WTC11 (cell line): ENCODE measurements around the gene ALK. TPM values are rescaled to one million over a fixed set of nuclear protein-coding genes. Genes with fewer than 3 reads are reported as not detected.

Experiments used
- ATAC-seq: fragments of 200-7000 bp; cut with Tn5 transposase; 2 replicates; pipeline ENCODE4 v1.10.0; 2021; ENCODE audit warnings: mild to moderate bottlenecking, moderate library complexity
- CTCF ChIA-PET: fragments of 300-600 bp; sonication (Branson Sonifier 250); formaldehyde crosslinking; loops from one replicate; lab custom pipeline; 2021; ENCODE audit warnings: antibody characterized with exemption; lab: Charles Lee
- POLR2A ChIA-PET: fragments of 350-600 bp; sonication (Branson Sonifier 250); formaldehyde crosslinking; loops from one replicate; lab custom pipeline; 2021; ENCODE audit warnings: antibody characterized with exemption; lab: Charles Lee
- DNase-seq: peaks from one replicate; pipeline ENCODE4 v3.0.0; 2021; ENCODE audit warnings: low spot score
- H3K27ac Mint-ChIP-seq: 2 replicates; pipeline ENCODE4 v1.8.0; 2021; ENCODE audit warnings: mixed read lengths
- H3K27me3 Mint-ChIP-seq: 2 replicates; pipeline ENCODE4 v1.8.0; 2021; ENCODE audit warnings: low read depth, mild to moderate bottlenecking, moderate library complexity, mixed read lengths
- H3K36me3 Mint-ChIP-seq: 2 replicates; pipeline ENCODE4 v1.8.0; 2021; ENCODE audit warnings: mixed read lengths
- H3K4me1 Mint-ChIP-seq: 2 replicates; pipeline ENCODE4 v1.8.0; 2022; ENCODE audit warnings: mixed read lengths
- H3K4me3 Mint-ChIP-seq: 2 replicates; pipeline ENCODE4 v1.8.0; 2021; ENCODE audit warnings: mild to moderate bottlenecking, moderate library complexity, mixed read lengths
- H3K9me3 Mint-ChIP-seq: 2 replicates; pipeline ENCODE4 v1.8.0; 2021; ENCODE audit warnings: mixed read lengths
- EMX1 ChIP-seq: fragments of 250-450 bp; sonication (Bioruptor Pico); IDR thresholded peaks from 2 replicates; pipeline ENCODE4 v1.8.0; 2021; ENCODE audit warnings: mild to moderate bottlenecking
- KAT7 ChIP-seq: sonication (generic); formaldehyde crosslinking; IDR thresholded peaks from 2 replicates; pipeline ENCODE4 v1.8.1; 2023; ENCODE audit warnings: missing genetic modification reagents, mild to moderate bottlenecking, borderline replicate concordance
- NFATC4 ChIP-seq: fragments of 250-450 bp; sonication (Bioruptor Pico); IDR thresholded peaks from 2 replicates; pipeline ENCODE4 v1.9.0; 2021; ENCODE audit warnings: mild to moderate bottlenecking
- NR1H2 ChIP-seq: sonication (generic); formaldehyde crosslinking; IDR thresholded peaks from 2 replicates; pipeline ENCODE4 v1.9.0; 2021; ENCODE audit warnings: mild to moderate bottlenecking, moderate library complexity, missing genetic modification reagents
- RELA ChIP-seq: sonication (generic); formaldehyde crosslinking; IDR thresholded peaks from 2 replicates; pipeline ENCODE4 v1.8.1; 2022; ENCODE audit warnings: missing genetic modification reagents, mild to moderate bottlenecking, borderline replicate concordance
- SMAD4 ChIP-seq: sonication (generic); formaldehyde crosslinking; IDR thresholded peaks from 2 replicates; pipeline ENCODE4 v1.8.0; 2022; ENCODE audit warnings: mild to moderate bottlenecking, missing genetic modification reagents
- ZNF396 ChIP-seq: fragments of 250-450 bp; sonication (Bioruptor Pico); IDR thresholded peaks from 2 replicates; pipeline ENCODE4 v1.8.0; 2021; ENCODE audit warnings: mild to moderate bottlenecking, moderate library complexity, borderline replicate concordance
- total RNA-seq: library from RNA; stranded (reverse); gene quantifications from 3 replicates; pipeline ENCODE4 v1.2.3, GENCODE V29; 2021
- TF ChIP-seq, protein P1 (sequence below): sonication (generic); formaldehyde crosslinking; IDR thresholded peaks from 2 replicates; pipeline ENCODE4 v1.8.1; 2022; ENCODE audit warnings: low read depth, mild to moderate bottlenecking, moderate library complexity, missing genetic modification reagents, borderline replicate concordance
- TF ChIP-seq, protein P2 (sequence below): sonication (generic); formaldehyde crosslinking; conservative IDR thresholded peaks from 2 replicates; pipeline ENCODE4 v1.8.1; 2023; ENCODE audit warnings: mild to moderate bottlenecking, low read depth, missing genetic modification reagents, moderate library complexity
- TF ChIP-seq, protein P3 (sequence below): sonication (generic); formaldehyde crosslinking; IDR thresholded peaks from 2 replicates; pipeline ENCODE4 v1.8.0; 2022; ENCODE audit warnings: mild to moderate bottlenecking, missing genetic modification reagents
- TF ChIP-seq, protein P4 (sequence below): sonication (generic); formaldehyde crosslinking; IDR thresholded peaks from 2 replicates; pipeline ENCODE4 v1.8.1; 2023; ENCODE audit warnings: mild to moderate bottlenecking, missing genetic modification reagents, moderate library complexity
- TF ChIP-seq, protein P5 (sequence below): fragments of 250-450 bp; sonication (Bioruptor Pico); IDR thresholded peaks from 2 replicates; pipeline ENCODE4 v1.9.0; 2021; ENCODE audit warnings: mild to moderate bottlenecking, borderline replicate concordance
- TF ChIP-seq, protein P6 (sequence below): fragments of 250-450 bp; sonication (Bioruptor Pico); IDR thresholded peaks from 2 replicates; pipeline ENCODE4 v1.9.0; 2021; ENCODE audit warnings: mild to moderate bottlenecking
- TF ChIP-seq, protein P7 (sequence below): sonication (generic); formaldehyde crosslinking; IDR thresholded peaks from 2 replicates; pipeline ENCODE4 v1.8.1; 2023; ENCODE audit warnings: mild to moderate bottlenecking, missing genetic modification reagents

ALK gene
- total RNA-seq, 1 experiment from 2014 or later: not detected

DNA sequence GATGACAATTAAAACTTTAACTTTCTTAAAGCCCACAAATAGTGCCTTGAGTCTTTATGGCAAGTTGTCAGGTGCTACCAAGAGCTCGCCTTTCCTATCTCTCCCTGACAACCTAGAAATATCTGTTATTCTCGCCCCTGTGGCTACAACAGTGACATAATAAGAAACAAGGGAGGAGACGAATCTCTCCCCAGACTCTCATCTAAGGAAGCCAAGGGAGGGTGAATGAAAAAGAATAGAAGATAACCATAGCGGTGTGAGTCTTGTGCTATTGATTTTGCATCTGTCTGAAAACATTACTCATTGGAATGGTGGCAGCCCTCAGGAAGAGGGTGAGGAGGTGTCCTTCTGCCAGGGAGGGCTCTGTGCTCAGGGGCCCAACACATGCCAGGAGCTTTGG is 114.3 kb downstream of the ALK start:
- no peaks in the 10 kb centered on the region for H3K27me3 Mint-ChIP-seq
- ChIA-PET POLR2A (no interaction called here), CTCF (no interaction called here)
- H3K36me3 Mint-ChIP-seq: no peaks in the 10 kb centered on the region
- H3K27ac Mint-ChIP-seq: no peak overlapping the region
- H3K9me3 Mint-ChIP-seq: peaks cover 6% of the 10 kb centered on the region
- H3K4me3 Mint-ChIP-seq: no peak overlapping the region
- TF ChIP-seq EMX1 (no peak), NFATC4 (CRISPR knock-in tag) (no peak), KAT7 (CRISPR knock-in tag) (no peak), SMAD4 (CRISPR knock-in tag) (no peak), RELA (CRISPR knock-in tag) (no peak), ZNF396 (no peak), NR1H2 (CRISPR knock-in tag) (no peak)
- TF ChIP-seq, protein P1, sequence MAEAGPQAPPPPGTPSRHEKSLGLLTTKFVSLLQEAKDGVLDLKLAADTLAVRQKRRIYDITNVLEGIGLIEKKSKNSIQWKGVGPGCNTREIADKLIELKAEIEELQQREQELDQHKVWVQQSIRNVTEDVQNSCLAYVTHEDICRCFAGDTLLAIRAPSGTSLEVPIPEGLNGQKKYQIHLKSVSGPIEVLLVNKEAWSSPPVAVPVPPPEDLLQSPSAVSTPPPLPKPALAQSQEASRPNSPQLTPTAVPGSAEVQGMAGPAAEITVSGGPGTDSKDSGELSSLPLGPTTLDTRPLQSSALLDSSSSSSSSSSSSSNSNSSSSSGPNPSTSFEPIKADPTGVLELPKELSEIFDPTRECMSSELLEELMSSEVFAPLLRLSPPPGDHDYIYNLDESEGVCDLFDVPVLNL (CRISPR knock-in tag): no peak
- TF ChIP-seq, protein P2, sequence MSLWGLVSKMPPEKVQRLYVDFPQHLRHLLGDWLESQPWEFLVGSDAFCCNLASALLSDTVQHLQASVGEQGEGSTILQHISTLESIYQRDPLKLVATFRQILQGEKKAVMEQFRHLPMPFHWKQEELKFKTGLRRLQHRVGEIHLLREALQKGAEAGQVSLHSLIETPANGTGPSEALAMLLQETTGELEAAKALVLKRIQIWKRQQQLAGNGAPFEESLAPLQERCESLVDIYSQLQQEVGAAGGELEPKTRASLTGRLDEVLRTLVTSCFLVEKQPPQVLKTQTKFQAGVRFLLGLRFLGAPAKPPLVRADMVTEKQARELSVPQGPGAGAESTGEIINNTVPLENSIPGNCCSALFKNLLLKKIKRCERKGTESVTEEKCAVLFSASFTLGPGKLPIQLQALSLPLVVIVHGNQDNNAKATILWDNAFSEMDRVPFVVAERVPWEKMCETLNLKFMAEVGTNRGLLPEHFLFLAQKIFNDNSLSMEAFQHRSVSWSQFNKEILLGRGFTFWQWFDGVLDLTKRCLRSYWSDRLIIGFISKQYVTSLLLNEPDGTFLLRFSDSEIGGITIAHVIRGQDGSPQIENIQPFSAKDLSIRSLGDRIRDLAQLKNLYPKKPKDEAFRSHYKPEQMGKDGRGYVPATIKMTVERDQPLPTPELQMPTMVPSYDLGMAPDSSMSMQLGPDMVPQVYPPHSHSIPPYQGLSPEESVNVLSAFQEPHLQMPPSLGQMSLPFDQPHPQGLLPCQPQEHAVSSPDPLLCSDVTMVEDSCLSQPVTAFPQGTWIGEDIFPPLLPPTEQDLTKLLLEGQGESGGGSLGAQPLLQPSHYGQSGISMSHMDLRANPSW (CRISPR knock-in tag): no peak
- TF ChIP-seq, protein P3, sequence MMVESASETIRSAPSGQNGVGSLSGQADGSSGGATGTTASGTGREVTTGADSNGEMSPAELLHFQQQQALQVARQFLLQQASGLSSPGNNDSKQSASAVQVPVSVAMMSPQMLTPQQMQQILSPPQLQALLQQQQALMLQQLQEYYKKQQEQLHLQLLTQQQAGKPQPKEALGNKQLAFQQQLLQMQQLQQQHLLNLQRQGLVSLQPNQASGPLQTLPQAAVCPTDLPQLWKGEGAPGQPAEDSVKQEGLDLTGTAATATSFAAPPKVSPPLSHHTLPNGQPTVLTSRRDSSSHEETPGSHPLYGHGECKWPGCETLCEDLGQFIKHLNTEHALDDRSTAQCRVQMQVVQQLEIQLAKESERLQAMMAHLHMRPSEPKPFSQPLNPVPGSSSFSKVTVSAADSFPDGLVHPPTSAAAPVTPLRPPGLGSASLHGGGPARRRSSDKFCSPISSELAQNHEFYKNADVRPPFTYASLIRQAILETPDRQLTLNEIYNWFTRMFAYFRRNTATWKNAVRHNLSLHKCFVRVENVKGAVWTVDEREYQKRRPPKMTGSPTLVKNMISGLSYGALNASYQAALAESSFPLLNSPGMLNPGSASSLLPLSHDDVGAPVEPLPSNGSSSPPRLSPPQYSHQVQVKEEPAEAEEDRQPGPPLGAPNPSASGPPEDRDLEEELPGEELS (CRISPR knock-in tag): no peak
- TF ChIP-seq, protein P4, sequence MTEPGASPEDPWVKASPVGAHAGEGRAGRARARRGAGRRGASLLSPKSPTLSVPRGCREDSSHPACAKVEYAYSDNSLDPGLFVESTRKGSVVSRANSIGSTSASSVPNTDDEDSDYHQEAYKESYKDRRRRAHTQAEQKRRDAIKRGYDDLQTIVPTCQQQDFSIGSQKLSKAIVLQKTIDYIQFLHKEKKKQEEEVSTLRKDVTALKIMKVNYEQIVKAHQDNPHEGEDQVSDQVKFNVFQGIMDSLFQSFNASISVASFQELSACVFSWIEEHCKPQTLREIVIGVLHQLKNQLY (CRISPR knock-in tag): no peak
- TF ChIP-seq, protein P5, sequence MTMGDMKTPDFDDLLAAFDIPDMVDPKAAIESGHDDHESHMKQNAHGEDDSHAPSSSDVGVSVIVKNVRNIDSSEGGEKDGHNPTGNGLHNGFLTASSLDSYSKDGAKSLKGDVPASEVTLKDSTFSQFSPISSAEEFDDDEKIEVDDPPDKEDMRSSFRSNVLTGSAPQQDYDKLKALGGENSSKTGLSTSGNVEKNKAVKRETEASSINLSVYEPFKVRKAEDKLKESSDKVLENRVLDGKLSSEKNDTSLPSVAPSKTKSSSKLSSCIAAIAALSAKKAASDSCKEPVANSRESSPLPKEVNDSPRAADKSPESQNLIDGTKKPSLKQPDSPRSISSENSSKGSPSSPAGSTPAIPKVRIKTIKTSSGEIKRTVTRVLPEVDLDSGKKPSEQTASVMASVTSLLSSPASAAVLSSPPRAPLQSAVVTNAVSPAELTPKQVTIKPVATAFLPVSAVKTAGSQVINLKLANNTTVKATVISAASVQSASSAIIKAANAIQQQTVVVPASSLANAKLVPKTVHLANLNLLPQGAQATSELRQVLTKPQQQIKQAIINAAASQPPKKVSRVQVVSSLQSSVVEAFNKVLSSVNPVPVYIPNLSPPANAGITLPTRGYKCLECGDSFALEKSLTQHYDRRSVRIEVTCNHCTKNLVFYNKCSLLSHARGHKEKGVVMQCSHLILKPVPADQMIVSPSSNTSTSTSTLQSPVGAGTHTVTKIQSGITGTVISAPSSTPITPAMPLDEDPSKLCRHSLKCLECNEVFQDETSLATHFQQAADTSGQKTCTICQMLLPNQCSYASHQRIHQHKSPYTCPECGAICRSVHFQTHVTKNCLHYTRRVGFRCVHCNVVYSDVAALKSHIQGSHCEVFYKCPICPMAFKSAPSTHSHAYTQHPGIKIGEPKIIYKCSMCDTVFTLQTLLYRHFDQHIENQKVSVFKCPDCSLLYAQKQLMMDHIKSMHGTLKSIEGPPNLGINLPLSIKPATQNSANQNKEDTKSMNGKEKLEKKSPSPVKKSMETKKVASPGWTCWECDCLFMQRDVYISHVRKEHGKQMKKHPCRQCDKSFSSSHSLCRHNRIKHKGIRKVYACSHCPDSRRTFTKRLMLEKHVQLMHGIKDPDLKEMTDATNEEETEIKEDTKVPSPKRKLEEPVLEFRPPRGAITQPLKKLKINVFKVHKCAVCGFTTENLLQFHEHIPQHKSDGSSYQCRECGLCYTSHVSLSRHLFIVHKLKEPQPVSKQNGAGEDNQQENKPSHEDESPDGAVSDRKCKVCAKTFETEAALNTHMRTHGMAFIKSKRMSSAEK: no peak
- TF ChIP-seq, protein P6, sequence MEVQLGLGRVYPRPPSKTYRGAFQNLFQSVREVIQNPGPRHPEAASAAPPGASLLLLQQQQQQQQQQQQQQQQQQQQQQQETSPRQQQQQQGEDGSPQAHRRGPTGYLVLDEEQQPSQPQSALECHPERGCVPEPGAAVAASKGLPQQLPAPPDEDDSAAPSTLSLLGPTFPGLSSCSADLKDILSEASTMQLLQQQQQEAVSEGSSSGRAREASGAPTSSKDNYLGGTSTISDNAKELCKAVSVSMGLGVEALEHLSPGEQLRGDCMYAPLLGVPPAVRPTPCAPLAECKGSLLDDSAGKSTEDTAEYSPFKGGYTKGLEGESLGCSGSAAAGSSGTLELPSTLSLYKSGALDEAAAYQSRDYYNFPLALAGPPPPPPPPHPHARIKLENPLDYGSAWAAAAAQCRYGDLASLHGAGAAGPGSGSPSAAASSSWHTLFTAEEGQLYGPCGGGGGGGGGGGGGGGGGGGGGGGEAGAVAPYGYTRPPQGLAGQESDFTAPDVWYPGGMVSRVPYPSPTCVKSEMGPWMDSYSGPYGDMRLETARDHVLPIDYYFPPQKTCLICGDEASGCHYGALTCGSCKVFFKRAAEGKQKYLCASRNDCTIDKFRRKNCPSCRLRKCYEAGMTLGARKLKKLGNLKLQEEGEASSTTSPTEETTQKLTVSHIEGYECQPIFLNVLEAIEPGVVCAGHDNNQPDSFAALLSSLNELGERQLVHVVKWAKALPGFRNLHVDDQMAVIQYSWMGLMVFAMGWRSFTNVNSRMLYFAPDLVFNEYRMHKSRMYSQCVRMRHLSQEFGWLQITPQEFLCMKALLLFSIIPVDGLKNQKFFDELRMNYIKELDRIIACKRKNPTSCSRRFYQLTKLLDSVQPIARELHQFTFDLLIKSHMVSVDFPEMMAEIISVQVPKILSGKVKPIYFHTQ (CRISPR knock-in tag): no peak
- TF ChIP-seq, protein P7, sequence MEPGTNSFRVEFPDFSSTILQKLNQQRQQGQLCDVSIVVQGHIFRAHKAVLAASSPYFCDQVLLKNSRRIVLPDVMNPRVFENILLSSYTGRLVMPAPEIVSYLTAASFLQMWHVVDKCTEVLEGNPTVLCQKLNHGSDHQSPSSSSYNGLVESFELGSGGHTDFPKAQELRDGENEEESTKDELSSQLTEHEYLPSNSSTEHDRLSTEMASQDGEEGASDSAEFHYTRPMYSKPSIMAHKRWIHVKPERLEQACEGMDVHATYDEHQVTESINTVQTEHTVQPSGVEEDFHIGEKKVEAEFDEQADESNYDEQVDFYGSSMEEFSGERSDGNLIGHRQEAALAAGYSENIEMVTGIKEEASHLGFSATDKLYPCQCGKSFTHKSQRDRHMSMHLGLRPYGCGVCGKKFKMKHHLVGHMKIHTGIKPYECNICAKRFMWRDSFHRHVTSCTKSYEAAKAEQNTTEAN (CRISPR knock-in tag): no peak
- ATAC-seq (no peak), DNase-seq (no peak)
- H3K4me1 Mint-ChIP-seq: peaks cover 12% of the 10 kb centered on the region
